Type B pancreatic cell (in vitro differentiated cells): ENCODE data around the gene NAALADL1. TPM values are rescaled to one million over a fixed set of nuclear protein-coding genes. Genes with fewer than 3 reads are reported as not detected.

ENCODE experiments used
- DNase-seq: peaks from one replicate; pipeline ENCODE4 v3.0.0; 2021; ENCODE audit warnings: mixed read lengths; ENCODE audit not compliant: unreplicated experiment; ENCODE audit errors: extremely low spot score
- H3K27ac Mint-ChIP-seq: 2 replicates; pipeline ENCODE4 v1.8.0; 2021; ENCODE audit warnings: mild to moderate bottlenecking, mixed read lengths
- H3K27me3 Mint-ChIP-seq: 2 replicates; pipeline ENCODE4 v1.8.0; 2021; ENCODE audit warnings: mixed read lengths
- H3K36me3 Mint-ChIP-seq: 2 replicates; pipeline ENCODE4 v1.8.0; 2021; ENCODE audit warnings: mixed read lengths
- H3K4me1 Mint-ChIP-seq: one replicate; pipeline ENCODE4 v1.8.0; 2021; ENCODE audit warnings: mixed read lengths; ENCODE audit not compliant: unreplicated experiment
- H3K4me3 Mint-ChIP-seq: 2 replicates; pipeline ENCODE4 v1.8.0; 2021; ENCODE audit warnings: mild to moderate bottlenecking, mixed read lengths
- H3K9me3 Mint-ChIP-seq: 2 replicates; pipeline ENCODE4 v1.8.0; 2021; ENCODE audit warnings: mixed read lengths
- CTCF ChIP-seq: fragments of 200-600 bp; sonication (generic); conservative IDR thresholded peaks from 2 replicates; pipeline ENCODE4 v1.5.0; 2021; ENCODE audit warnings: antibody characterized with exemption, mild to moderate bottlenecking
- total RNA-seq: library from RNA; stranded (reverse); gene quantifications from 2 replicates; pipeline ENCODE4 v1.2.1, GENCODE V29; 2021; ENCODE audit warnings: low replicate concordance

The NAALADL1 gene
- total RNA-seq, 1 donor from 2014 or later, result 1.2 TPM

- H3K27me3 Mint-ChIP-seq, result no peaks in the 10 kb centered on the region
- no peak overlapping the region for H3K27ac Mint-ChIP-seq
- H3K4me1 Mint-ChIP-seq, result peaks cover 14% of the 10 kb centered on the region
- peaks cover 19% of the 10 kb centered on the region for H3K36me3 Mint-ChIP-seq
- no peaks in the 10 kb centered on the region for H3K9me3 Mint-ChIP-seq
- no peak overlapping the region for H3K4me3 Mint-ChIP-seq
- DNase-seq, result no peak
- no peak for TF ChIP-seq CTCF
Measured at GRCh38 chr11:65017937-65018336, 40.4 kb downstream of the NAALADL1 start.

GRCh38 chr11:65016705-65017104, 41.6 kb downstream of the NAALADL1 start:
- Mint-ChIP-seq H3K4me3 (no peak overlapping the region), H3K27me3 (no peaks in the 10 kb centered on the region), H3K4me1 (peaks cover 14% of the 10 kb centered on the region), H3K9me3 (no peaks in the 10 kb centered on the region), H3K36me3 (peaks cover 14% of the 10 kb centered on the region), H3K27ac (no peak overlapping the region)
- no peak for TF ChIP-seq CTCF
- DNase-seq, result no peak

GRCh38 chr11:65014726-65015227, 43.6 kb downstream of the NAALADL1 start:
- Mint-ChIP-seq H3K4me3 (peak overlapping the region; percentile 89), H3K27ac (peak overlapping the region; percentile 86), H3K27me3 (no peaks in the 10 kb centered on the region), H3K36me3 (peaks cover 14% of the 10 kb centered on the region), H3K9me3 (no peaks in the 10 kb centered on the region), H3K4me1 (peaks cover 14% of the 10 kb centered on the region)
- no peak for DNase-seq
- no peak for TF ChIP-seq CTCF

GRCh38 chr11:65013888-65014725, 44.2 kb downstream of the NAALADL1 start, which contains the start of gene ARL2:
Gene ARL2 (plus strand): TSS chr11:65014160. CDS start chr11:65014208, 48 bp downstream.
- TF ChIP-seq CTCF, result peak; percentile 83
- H3K9me3 Mint-ChIP-seq, result no peaks in the 10 kb centered on the region
- peak; percentile 94 for DNase-seq
- H3K4me1 Mint-ChIP-seq, result peaks cover 14% of the 10 kb centered on the region
- H3K27ac Mint-ChIP-seq, result peak within 1 kb of the TSS; percentile 96
- peaks cover 14% of the 10 kb centered on the region for H3K36me3 Mint-ChIP-seq
- peak within 1 kb of the TSS; percentile 94 for H3K4me3 Mint-ChIP-seq
- H3K27me3 Mint-ChIP-seq, result no peaks in the 10 kb centered on the region

GRCh38 chr11:65013130-65013887, 45.0 kb downstream of the NAALADL1 start:
- Mint-ChIP-seq H3K9me3 (no peaks in the 10 kb centered on the region), H3K4me3 (peak overlapping the region; percentile 94), H3K4me1 (peaks cover 14% of the 10 kb centered on the region), H3K27me3 (no peaks in the 10 kb centered on the region), H3K27ac (peak overlapping the region; percentile 96), H3K36me3 (peaks cover 14% of the 10 kb centered on the region)
- peak; percentile 88 for DNase-seq
- peak; percentile 77 for TF ChIP-seq CTCF
